Sciatic nerve (tissue), 2 donors: ENCODE measurements around the gene ATP6V1B1. TPM values are rescaled to one million over a fixed set of nuclear protein-coding genes. Genes with fewer than 3 reads are reported as not detected.
A peak's percentile ranks its signal among the peaks of the same experiment; 100 is the strongest.

Experiments used
- ATAC-seq: fragments of 200-7000 bp; cut with Tn5 transposase; one replicate; pipeline ENCODE4 v1.9.1; 2020; ENCODE audit warnings: mild to moderate bottlenecking, moderate library complexity
- DNase-seq: peaks from one replicate; pipeline ENCODE4 v3.0.0-alpha.2; 2020; ENCODE audit warnings: low spot score
- intact Hi-C: fragments of 100-400 bp; cut with DNase I; formaldehyde crosslinking; loops from one replicate; pipeline ENCODE4 v1.14.2; 2022
- total RNA-seq: library from RNA; stranded (reverse); fragmentation: NEBNext Ultra II Directional; extraction: Animal tissue kit (Norgen Biotek cat#: 25700); gene quantifications from one replicate; pipeline ENCODE4 v1.2.1, GENCODE V29; 2021
- donor health status: DM: no; HTN: no; CAD: no.
- donor health status: DM: no; HTN: no; CAD: no.

The ATP6V1B1 gene
- total RNA-seq, 1 donor from 2014 or later: 1.3 TPM

DNA sequence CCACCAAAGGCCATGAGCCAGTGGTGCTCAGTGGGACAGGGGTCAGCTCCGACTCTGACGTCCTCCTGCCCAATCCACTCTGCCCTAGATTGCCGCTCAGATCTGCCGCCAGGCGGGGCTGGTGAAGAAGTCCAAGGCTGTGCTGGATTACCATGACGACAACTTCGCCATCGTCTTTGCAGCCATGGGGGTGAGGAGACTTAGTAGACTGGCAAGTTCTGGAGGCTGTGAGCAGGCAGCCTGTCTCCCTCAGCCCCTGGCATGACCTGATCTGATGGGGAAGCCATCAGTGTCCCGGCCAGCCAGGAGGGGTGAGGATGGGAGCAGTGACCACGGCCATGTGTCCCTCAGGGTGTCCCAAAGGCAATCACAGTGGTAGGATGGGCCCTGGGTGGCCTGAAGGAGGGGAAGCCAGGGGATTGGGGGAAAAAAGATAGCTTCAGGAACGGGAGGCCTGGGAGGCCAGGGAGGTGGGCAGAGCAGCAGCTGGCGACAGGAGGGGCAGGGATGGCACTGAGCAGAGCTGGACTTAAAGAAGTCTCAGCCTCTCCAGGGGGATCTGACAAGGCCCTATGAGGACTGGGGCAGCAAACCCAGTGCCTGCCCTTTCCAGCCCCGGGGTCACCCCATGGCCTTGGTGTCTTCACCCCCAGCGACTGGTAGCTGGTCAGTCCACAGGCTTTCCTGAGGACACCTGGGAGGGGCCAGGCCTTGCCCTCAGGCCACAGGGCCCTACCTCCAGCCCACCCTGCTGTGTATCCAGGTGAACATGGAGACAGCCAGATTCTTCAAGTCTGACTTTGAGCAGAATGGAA is 25.3 kb downstream of the ATP6V1B1 start:
- ATAC-seq (no peak), DNase-seq (peak; percentile 50)
- intact Hi-C loops: no loop called here

DNA sequence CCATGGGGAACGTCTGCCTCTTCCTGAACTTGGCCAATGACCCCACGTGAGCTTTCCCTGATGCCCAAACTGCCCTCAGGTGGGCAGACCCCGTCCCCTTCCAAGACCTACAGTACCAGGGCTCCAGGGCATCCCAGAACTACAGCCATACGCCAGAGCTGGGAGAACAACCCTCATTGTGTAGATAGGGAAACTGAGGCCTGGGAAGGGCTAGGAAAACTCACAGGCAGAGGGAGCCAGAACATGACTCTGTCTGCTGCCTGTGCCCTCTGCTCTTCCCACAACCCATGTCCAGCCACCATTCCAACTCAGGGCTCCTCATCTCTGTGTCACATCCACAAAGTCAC is 25.9 kb downstream of the ATP6V1B1 start:
- DNase-seq (no peak), ATAC-seq (no peak)
- intact Hi-C loops: no loop called here

DNA sequence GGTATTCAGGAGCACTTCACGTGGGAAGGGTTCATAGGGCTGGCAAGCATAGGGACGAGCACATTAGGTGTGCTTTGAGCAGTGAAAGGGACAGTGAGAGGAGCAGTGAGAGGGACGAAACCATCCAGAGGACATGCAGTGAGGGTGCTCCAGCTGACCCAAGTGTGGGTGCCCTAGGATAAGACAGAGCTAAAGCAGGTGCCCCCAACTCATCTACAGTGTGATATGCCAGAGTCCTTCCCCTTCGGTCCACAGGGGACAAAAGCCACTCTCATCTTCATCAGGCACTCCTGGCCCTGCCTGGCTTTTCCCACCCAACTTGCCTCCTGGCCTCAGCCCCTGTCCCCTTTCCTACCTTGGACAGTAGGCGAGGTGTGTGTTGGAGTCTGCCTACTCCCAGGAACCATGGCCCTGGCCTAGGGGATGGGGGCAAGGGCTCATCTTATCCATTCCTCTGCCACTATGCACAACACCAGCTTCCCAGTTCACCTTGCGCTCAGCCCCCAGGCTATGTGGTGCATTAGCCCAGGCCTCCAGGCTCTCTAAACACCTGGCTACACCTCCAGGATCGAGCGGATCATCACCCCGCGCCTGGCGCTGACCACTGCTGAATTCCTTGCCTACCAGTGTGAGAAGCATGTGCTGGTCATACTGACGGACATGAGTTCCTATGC is 26.6 kb downstream of the ATP6V1B1 start:
- intact Hi-C loops: no loop called here
- DNase-seq (peak; percentile 34), ATAC-seq (no peak)

DNA sequence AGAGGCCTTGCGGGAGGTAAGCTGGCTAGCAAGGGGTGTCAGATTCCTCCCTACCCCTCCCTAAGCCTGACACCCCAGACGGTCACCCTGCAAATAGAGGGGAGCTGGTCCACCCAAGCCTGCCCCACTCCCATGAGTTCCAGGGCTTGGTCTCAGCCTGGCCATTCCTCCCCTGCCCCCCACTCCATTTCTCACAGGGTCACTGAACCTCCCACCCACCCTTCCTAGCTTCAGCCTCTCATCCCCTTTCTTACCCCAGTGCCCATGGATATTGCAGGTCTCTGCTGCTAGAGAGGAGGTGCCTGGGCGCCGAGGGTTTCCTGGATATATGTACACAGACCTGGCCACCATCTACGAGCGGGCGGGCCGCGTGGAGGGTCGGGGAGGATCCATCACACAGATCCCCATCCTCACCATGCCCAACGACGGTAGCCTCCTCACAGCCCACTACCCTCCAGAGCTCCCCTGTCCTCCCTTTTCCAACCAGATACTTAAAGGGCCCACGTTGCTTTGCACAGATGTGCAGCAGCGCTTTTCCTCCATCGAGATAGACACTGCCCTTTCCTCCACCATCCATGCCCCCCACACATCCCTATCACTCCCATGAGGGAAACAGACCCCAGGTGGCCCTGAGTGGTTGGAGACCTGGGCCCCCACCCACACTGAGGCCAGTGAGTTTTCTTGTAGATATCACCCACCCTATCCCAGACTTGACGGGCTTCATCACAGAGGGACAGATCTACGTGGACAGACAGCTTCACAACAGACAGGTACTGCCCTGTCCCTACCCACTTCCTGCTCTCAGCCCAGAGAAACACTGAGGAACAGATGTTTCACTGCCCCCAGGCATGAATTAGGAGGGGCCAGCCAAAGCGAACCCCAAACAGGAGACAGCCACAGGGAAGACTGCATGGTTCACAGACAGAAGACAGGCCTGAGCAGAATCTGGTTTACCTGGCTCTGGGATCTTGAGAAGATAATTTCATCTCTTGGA is 27.5 kb downstream of the ATP6V1B1 start:
- no peak for ATAC-seq
- intact Hi-C loops: no loop called here

DNA sequence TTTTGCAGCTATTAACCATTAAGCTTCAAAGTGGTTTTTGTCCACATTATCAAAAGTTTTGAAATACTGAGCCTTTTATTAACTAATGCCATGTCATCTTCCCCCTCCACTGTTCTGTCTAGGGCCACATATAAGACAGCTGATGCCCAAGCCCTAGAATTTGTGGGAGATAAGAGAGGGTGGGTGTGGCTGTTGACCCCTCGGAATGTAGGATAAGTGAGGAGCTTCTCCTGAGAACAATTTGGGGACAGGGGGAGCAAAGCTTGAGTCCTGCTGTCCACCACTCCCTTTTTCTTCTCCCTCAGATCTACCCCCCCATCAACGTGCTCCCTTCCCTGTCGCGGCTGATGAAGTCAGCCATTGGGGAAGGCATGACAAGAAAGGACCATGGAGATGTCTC is 28.4 kb downstream of the ATP6V1B1 start:
- no peak for DNase-seq
- intact Hi-C loops: no loop called here
- no peak for ATAC-seq

More for the DNA sequence above, 27.5 kb downstream of the ATP6V1B1 start:
- peak; percentile 47 for DNase-seq

DNA sequence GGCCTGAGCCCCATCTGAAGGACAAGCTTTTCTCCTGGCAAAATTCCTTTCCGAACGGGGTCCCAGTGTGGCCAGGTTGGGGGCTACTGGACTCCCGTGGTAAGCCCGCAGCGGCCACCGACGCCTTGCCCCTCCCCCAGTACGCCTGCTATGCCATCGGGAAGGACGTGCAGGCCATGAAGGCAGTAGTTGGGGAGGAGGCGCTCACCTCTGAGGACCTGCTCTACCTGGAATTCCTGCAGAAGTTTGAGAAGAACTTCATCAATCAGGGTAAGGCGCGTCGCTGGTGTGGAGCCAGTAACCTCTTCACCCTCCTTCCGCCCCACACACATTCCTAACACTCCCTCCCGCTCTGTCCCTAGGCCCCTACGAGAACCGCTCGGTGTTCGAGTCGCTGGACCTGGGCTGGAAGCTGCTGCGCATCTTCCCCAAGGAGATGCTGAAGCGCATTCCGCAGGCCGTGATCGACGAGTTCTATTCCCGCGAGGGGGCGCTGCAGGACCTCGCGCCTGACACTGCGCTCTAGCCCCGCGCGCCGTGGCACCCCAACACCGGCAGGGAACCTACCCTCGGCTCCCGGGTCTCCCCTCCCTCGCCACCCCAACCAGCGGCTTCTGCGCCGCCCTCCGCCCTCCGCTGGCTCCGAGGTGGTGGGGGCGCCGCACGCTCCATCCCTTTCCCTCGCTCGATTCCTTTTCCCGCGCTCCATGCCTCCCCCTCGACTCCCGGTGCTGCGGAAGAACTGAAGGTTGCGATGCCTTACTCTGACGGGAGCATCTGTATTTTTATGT is 29.1 kb downstream of the ATP6V1B1 start:
- intact Hi-C loops: no loop called here
- DNase-seq: peak; percentile 86
- peak; percentile 90 for ATAC-seq

DNA sequence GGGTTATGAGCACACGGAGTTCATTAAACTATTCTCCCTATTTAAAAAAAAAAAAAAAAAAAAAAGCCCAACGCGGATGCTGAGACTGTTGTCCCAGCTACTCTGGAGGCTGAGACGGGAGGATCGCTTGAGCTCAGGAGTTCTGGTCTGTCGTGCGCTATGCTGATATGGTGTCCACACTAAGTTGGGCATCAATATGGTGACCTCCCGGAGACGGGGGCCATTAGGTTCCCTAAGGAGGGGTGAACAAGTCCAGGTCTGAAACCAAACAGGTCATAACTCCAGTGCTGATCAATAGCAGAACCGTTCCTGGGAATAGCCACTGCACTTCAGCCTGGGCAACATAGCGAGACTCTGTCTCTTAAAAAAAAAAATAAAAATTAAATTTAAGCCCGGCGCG is 29.8 kb downstream of the ATP6V1B1 start:
- ATAC-seq (no peak), DNase-seq (no peak)
- intact Hi-C loops: no loop called here

DNA sequence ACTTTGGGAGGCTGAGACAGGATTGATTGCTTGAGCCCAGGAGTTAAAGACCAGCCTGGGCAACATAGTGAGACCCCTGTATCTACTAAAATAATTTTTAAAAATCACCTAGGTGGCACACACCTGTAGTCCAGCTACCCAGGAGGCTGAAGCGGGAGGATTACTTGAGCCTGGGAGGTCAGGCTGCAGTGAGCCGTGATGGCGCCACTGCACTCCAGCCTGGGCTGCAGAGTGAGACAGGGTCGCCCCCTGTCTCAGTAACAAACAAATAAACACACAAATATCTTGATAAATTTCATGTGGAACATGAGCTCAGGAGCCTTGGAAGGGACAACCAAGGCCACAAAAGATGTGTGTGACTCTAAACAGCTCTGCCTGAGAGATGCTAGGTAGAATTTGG is 31.0 kb downstream of the ATP6V1B1 start:
- ATAC-seq: no peak
- intact Hi-C loops: no loop called here

DNA sequence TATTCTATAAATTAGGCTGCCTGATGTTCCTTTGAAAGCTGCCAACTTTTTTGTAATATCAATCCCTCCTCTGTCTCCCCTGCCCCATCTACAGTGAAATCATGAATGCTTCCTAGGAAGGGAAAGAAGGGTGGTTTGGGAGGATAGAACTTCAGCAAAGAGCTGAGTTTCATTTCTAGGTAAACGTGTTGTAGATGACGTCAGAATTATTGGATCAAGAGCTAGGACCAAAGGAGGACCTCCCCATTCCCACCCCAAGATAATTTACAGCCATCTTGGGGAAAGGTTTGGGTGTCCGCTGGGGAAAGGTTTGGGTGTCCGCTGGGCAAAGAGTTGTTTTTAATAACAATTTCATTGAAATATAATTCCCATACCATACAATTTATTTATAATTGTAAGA is 31.5 kb downstream of the ATP6V1B1 start:
- DNase-seq (no peak), ATAC-seq (no peak)
- intact Hi-C loops: no loop called here

More for the DNA sequence above, 31.0 kb downstream of the ATP6V1B1 start:
- no peak for DNase-seq

DNA sequence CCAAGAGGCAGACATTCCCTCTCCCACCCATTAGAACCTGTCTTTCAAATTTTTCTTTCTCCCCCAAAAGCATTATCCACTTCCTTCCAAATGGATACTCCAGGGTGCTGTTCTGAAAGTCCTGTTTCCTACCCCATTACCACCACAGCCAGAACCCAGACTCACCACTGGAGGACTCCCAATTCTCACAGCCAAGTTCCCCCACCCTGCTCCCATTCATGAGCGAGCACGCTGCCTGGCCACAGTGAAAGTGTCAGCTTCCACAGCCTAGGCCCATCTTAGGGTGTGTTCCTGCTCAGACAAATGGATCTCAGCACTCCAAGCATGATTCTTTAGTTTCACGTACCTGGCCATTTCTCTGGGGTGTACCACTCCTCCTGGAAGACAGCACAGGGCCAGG is 38.9 kb downstream of the ATP6V1B1 start:
- intact Hi-C loops: no loop called here
- DNase-seq (no peak), ATAC-seq (no peak)

DNA sequence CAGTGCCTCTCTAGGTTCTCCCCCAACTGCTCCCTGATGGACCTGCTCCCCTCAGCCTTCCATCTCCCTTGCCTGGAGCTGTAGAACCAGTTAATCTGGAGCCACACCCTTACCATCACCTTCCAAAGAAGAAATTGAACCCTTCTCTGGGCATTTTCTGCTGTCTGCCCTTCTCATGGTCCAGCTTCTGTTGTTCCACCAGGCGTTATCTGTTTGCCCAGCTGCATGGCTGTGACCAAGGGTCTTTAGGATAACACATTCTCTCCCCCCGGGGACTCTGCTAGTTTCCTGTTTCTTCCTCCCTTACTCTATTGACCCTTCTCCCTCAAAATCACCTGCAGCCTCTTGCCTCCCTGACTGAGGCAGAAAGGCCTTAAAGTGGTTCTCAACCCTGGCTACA is 39.5 kb downstream of the ATP6V1B1 start:
- DNase-seq (no peak), ATAC-seq (no peak)
- intact Hi-C loops: no loop called here

DNA sequence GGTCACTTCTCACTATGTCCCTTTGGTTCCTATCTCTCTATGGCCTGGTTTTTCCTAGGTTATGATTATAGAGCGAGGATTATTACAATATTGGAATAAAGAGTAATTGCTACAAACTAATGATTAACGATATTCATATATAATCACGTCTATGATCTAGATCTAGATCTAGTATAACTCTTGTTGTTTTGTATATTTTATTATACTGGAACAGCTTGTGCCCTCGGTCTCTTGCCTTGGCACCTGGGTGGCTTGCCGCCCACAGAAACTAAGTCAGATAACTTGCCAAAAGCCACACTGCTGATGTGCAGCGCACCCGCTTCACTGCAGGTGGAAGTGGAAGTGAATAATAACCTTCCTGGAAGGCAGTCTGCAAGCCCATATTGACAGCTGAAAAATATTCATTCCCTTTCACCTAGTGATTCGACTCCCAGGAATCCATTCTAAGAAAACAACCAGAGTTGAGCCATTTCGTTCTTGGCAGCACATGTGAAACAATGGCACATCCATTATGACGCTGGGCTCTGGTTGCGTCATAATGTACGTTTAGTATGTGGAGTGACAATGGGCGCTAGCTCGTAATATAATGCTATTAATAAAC is 42.0 kb downstream of the ATP6V1B1 start:
- ATAC-seq (peak; percentile 40), DNase-seq (no peak)
- intact Hi-C loops: no loop called here

DNA sequence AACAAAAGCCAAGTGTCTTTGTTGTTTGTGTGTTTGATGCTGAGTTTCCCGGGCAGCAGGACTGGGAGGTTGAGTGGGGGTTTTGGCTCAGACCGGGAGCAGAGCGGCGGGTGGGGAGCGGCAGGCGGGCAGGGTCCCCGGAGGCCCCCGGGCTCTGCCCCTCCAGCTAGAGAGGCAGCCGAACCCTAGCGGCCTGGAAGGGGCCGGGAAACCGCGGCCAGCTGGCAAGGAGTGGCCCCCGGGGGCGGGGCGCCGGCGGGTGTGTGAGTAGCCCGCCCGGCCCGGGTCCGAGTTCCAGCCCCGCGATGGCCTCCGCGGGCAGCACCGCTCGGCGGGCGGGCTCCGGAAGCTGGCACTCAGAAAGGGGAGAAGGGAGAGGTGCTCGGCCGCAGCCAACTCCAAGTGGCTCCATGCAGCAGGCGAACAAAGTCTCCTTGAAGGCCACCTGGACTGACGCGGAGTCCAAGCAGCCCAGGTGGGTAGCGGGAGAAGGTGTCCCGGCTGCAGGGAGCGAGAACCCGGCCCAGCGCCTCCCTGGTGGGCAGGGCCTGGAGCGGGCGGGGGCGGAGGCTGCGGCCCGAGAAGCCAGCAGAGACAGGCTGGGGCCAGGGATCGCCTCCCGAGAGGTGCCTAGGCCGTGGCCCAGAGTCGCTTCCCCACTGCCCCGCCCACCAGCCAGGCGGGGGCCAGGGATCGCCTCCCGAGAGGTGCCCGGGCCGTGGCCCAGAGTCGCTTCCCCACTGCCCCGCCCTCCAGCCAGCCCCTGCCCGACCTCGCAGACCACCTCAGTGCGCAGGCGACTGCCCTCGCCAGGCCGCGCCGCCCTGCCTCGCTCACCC is 42.9 kb downstream of the ATP6V1B1 start, which contains the start of gene ANKRD53:
Gene ANKRD53, plus strand, starts transcription at position 290 of the 839 bp plus-strand sequence. Its CDS starts 16 bp downstream, at position 306.
- ATAC-seq (peak; percentile 59), DNase-seq (no peak)
- intact Hi-C loops: no loop called here

DNA sequence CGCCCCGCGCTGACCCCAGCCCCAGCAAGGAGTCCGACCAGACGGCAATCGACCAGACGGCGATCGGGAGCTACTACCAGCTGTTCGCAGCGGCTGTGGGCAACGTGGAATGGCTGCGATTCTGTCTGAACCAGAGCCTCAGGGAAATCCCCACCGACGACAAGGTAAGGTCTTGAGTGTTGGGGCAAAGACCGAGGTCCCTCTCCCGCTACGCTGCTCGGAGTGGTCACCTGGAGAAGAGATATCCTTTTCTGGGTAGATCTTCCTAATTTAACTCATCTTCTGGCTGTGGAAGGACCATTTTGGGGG is 43.4 kb downstream of the ATP6V1B1 start:
- DNase-seq: no peak
- intact Hi-C loops: no loop called here
- no peak for ATAC-seq

DNA sequence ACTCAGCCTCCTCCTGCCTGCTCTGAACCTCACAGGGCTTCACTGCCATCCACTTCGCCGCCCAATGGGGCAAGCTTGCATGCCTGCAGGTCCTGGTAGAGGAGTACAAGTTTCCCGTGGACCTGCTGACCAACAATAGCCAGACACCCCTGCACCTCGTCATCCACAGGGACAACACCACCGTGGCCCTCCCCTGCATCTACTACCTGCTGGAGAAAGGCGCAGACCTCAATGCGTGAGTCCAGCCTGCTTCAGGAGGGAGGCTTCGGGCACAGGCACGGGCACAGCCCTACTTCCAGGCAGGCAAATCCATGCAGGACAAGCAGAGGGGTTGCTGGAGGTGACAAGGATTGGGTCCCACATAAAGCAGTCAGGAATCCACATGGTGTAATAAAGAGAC is 43.9 kb downstream of the ATP6V1B1 start:
- intact Hi-C loops: no loop called here
- DNase-seq: no peak

DNA sequence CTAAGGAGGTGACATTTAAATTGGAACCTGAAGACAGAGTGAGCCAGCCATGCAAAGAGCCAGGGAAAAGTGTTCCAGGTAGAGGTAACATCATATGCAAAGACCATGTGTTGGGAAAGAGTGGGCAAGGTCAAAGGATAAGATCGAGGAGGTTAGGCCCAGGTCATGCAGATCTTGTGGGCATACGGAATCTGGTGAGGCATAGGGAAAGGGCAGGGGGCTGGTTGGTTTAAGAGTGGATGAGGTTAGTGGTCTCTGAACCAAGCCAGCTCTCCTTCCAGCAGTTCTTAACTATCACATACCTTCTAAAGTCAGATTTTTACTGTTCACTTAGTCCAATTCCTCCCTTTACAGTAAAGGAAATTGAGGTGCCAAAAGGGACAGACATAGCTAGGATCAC is 45.7 kb downstream of the ATP6V1B1 start:
- DNase-seq: no peak
- no peak for ATAC-seq
- intact Hi-C loops: no loop called here

More for the DNA sequence above, 43.9 kb downstream of the ATP6V1B1 start:
- no peak for ATAC-seq
